Suprapubic skin (tissue), 4 donors: Measurements from ENCODE around the gene EXD3. TPM values are rescaled to one million over a fixed set of nuclear protein-coding genes. Genes with fewer than 3 reads are reported as not detected.

Source experiments
- DNase-seq, 2 donors: peaks; one replicate each; pipeline ENCODE4 v3.0.0-alpha.2; 2019; ENCODE audit warnings: low spot score in 2 of 2
- H3K27ac ChIP-seq: fragments of 200-600 bp; sonication (generic); one replicate; pipeline ENCODE4 v1.5.1; 2019
- H3K27me3 ChIP-seq: fragments of 200-600 bp; sonication (generic); one replicate; pipeline ENCODE4 v1.5.1; 2019
- H3K36me3 ChIP-seq: fragments of 200-600 bp; sonication (generic); one replicate; pipeline ENCODE4 v1.5.1; 2019
- H3K4me1 ChIP-seq: fragments of 200-600 bp; sonication (generic); one replicate; pipeline ENCODE4 v1.5.1; 2019
- H3K4me3 ChIP-seq: fragments of 200-600 bp; sonication (generic); one replicate; pipeline ENCODE4 v1.5.1; 2019; ENCODE audit warnings: mild to moderate bottlenecking
- H3K9me3 ChIP-seq: fragments of 200-600 bp; sonication (generic); one replicate; pipeline ENCODE4 v1.5.1; 2019
- CTCF ChIP-seq, 2 donors: fragments of 200-600 bp in 1 of 2; fragments of 450-650 bp in 1 of 2; sonication (generic) in 1 of 2; IDR thresholded peaks; one replicate each; pipeline ENCODE4 v1.5.1; 2016 to 2019; ENCODE audit warnings: antibody characterized with exemption in 2 of 2, mild to moderate bottlenecking in 1 of 2, moderate library complexity in 1 of 2
- EP300 ChIP-seq: sonication (generic); formaldehyde crosslinking; IDR thresholded peaks from one replicate; pipeline ENCODE4 v1.6.1; 2017; ENCODE audit warnings: antibody characterized with exemption
- POLR2A ChIP-seq, 2 donors: fragments of 450-650 bp; IDR thresholded peaks; one replicate each; pipeline ENCODE4 v1.6.1; 2017; ENCODE audit warnings: antibody characterized with exemption in 2 of 2, mild to moderate bottlenecking in 2 of 2, moderate library complexity in 2 of 2
- POLR2AphosphoS5 ChIP-seq, 3 donors: sonication (generic); formaldehyde crosslinking; IDR thresholded peaks; one replicate each; pipeline ENCODE4 v1.6.1; 2017; ENCODE audit warnings: antibody characterized with exemption in 3 of 3
- WGBS: methylation state at CpG from one replicate; pipeline ENCODE4 v1.1.5; 2018; 5-methylcytosine and 5-hydroxymethylcytosine counted together
- total RNA-seq, 4 donors: library from RNA; depleted of rRNA; stranded (reverse); fragments of >200 nt; gene quantifications; one replicate each; pipeline ENCODE4 v1.1.0, GENCODE V29; 2016

The EXD3 gene
- total RNA-seq, 4 donors from 2014 or later = 7.3 to 54.0 (median 16.4) TPM

GRCh38 chr9:137266585-137267453 is 156.1 kb downstream of the EXD3 start:
- Histone ChIP-seq H3K27ac (no peak overlapping the region), H3K4me3 (no peak overlapping the region), H3K4me1 (peaks cover 33% of the 10 kb centered on the region), H3K36me3 (peaks cover 53% of the 10 kb centered on the region), H3K27me3 (no peaks in the 10 kb centered on the region), H3K9me3 (no peaks in the 10 kb centered on the region)
- DNase-seq = no peak
- WGBS = 75% methylated on average over 17 of the region's 34 CpGs
- TF ChIP-seq POLR2A (IDR thresholded peaks at IDR 0.05) (no peak), POLR2AphosphoS5 (IDR thresholded peaks at IDR 0.05) (no peak), CTCF (IDR thresholded peaks at IDR 0.05) (no peak), EP300 (no peak)

GRCh38 chr9:137266162-137266527 is 156.8 kb downstream of the EXD3 start:
- Histone ChIP-seq H3K4me1 (peaks cover 27% of the 10 kb centered on the region), H3K27ac (no peak overlapping the region), H3K9me3 (no peaks in the 10 kb centered on the region), H3K27me3 (no peaks in the 10 kb centered on the region), H3K36me3 (peaks cover 53% of the 10 kb centered on the region), H3K4me3 (no peak overlapping the region)
- peak in 1 of 2 donors; percentile 76 for DNase-seq
- TF ChIP-seq POLR2A (IDR thresholded peaks at IDR 0.05) (no peak), POLR2AphosphoS5 (IDR thresholded peaks at IDR 0.05) (no peak), EP300 (no peak), CTCF (IDR thresholded peaks at IDR 0.05) (no peak)
- WGBS = 92% methylated on average over 5 of the region's 15 CpGs

GRCh38 chr9:137265496-137266161 is 157.3 kb downstream of the EXD3 start:
- TF ChIP-seq POLR2A (IDR thresholded peaks at IDR 0.05) = no peak
- TF ChIP-seq EP300 = no peak
- TF ChIP-seq CTCF (IDR thresholded peaks at IDR 0.05) = no peak
- TF ChIP-seq POLR2AphosphoS5 (IDR thresholded peaks at IDR 0.05) = no peak
- Histone ChIP-seq H3K36me3 (peaks cover 53% of the 10 kb centered on the region), H3K27me3 (no peaks in the 10 kb centered on the region), H3K4me1 (peaks cover 23% of the 10 kb centered on the region), H3K27ac (no peak overlapping the region), H3K9me3 (no peaks in the 10 kb centered on the region), H3K4me3 (no peak overlapping the region)
- WGBS = over 99% methylated on average over 9 of the region's 29 CpGs
- peak in 1 of 2 donors; percentile 76 for DNase-seq

GRCh38 chr9:137264067-137264466 is 158.9 kb downstream of the EXD3 start:
- no peak for DNase-seq
- peaks cover 55% of the 10 kb centered on the region for H3K36me3 ChIP-seq
- no peak overlapping the region for H3K27ac ChIP-seq
- 92% methylated on average over 21 of the region's 22 CpGs for WGBS
- H3K27me3 ChIP-seq = no peaks in the 10 kb centered on the region
- no peaks in the 10 kb centered on the region for H3K9me3 ChIP-seq
- peaks cover 14% of the 10 kb centered on the region for H3K4me1 ChIP-seq
- no peak overlapping the region for H3K4me3 ChIP-seq
- TF ChIP-seq EP300 = no peak
- no peak for TF ChIP-seq POLR2A (IDR thresholded peaks at IDR 0.05)
- no peak for TF ChIP-seq POLR2AphosphoS5 (IDR thresholded peaks at IDR 0.05)
- TF ChIP-seq CTCF (IDR thresholded peaks at IDR 0.05) = no peak

GRCh38 chr9:137263506-137263905 is 159.5 kb downstream of the EXD3 start:
- no peak for DNase-seq
- H3K27ac ChIP-seq = no peak overlapping the region
- no peaks in the 10 kb centered on the region for H3K27me3 ChIP-seq
- H3K9me3 ChIP-seq = no peaks in the 10 kb centered on the region
- H3K4me3 ChIP-seq = no peak overlapping the region
- 81% methylated on average over 10 of the region's 10 CpGs for WGBS
- peaks cover 8% of the 10 kb centered on the region for H3K4me1 ChIP-seq
- TF ChIP-seq POLR2A (IDR thresholded peaks at IDR 0.05) = no peak
- TF ChIP-seq CTCF (IDR thresholded peaks at IDR 0.05) = no peak
- no peak for TF ChIP-seq POLR2AphosphoS5 (IDR thresholded peaks at IDR 0.05)
- TF ChIP-seq EP300 = no peak
- peaks cover 53% of the 10 kb centered on the region for H3K36me3 ChIP-seq
